K562 (cell line): ENCODE results near the gene CASTOR1. TPM values are rescaled to one million over a fixed set of nuclear protein-coding genes. Genes with fewer than 3 reads are reported as not detected.

Experiments used
- ATAC-seq: fragments of 200-7000 bp; cut with Tn5 transposase; 3 replicates; pipeline ENCODE4 v1.9.1; 2020; ENCODE audit warnings: moderate library complexity
- BruUV-seq: library from RNA; stranded (reverse); fragments of 400-500 nt; replicated peaks from 2 replicates; lab custom pipeline; 2021; lab: Mats Ljungman, UMichigan
- CTCF ChIA-PET: fragments of 300-600 bp; formaldehyde crosslinking; extraction: SDS; loops from one replicate; lab custom pipeline; 2021; ENCODE audit warnings: low intra/inter-chr PET ratio; lab: Yijun Ruan, JAX
- POLR2A ChIA-PET: fragments of 300-600, 350-650 bp; sonication (Branson Sonifier 250); formaldehyde crosslinking; extraction: SDS; loops from one replicate; lab custom pipeline; 2021; ENCODE audit warnings: antibody characterized with exemption, inconsistent platforms; lab: Yijun Ruan, JAX
- DNase-seq, 4 experiments: peaks; one replicate each; pipeline versions ENCODE4 v3.0.0 to v3.0.0-alpha.2; 2011 to 2018; ENCODE audit warnings: low spot score in 3 of 4, mixed read lengths in 3 of 4; ENCODE audit errors: extremely low read depth in 1 of 4
- FAIRE-seq: peaks from 2 replicates; lab custom pipeline; 2011; peaks lifted over from hg19 to GRCh38; lab: Jason Lieb, UNC
- H2AFZ ChIP-seq: 2 replicates; pipeline ENCODE4 v1.6.0; 2011; ENCODE audit warnings: low read depth, low read length, control low read depth, inconsistent platforms
- H3K27ac ChIP-seq: fragments of 200-600 bp; 3 replicates; pipeline ENCODE4 v1.8.0; 2011; ENCODE audit warnings: low read depth, mild to moderate bottlenecking, control low read depth, inconsistent platforms, low read length, moderate library complexity, mixed read lengths; ENCODE audit errors: extremely low read depth
- H3K27me3 ChIP-seq, 2 experiments: fragments of 300-600 bp in 1 of 2; 2 replicates in 1 of 2; 3 replicates in 1 of 2; pipeline versions ENCODE4 v1.6.0 to v1.8.0; 2011; ENCODE audit warnings: inconsistent platforms in 2 of 2, low read length in 2 of 2, mild to moderate bottlenecking in 1 of 2, mixed read lengths in 1 of 2, moderate library complexity in 1 of 2; ENCODE audit not compliant: control insufficient read depth in 2 of 2, insufficient read depth in 2 of 2
- H3K36me3 ChIP-seq: fragments of 300-600 bp; 3 replicates; pipeline ENCODE4 v1.8.0; 2011; ENCODE audit warnings: mild to moderate bottlenecking, low read length, inconsistent platforms; ENCODE audit not compliant: control insufficient read depth, insufficient read depth
- H3K4me1 ChIP-seq, 2 experiments: fragments of 200-600 bp in 1 of 2; replicated peaks in 1 of 2; 2 replicates in 1 of 2; 3 replicates in 1 of 2; pipeline versions ENCODE4 v1.5.1 to v1.8.0; 2011; ENCODE audit warnings: inconsistent platforms in 2 of 2, low read length in 2 of 2, mild to moderate bottlenecking in 1 of 2, mixed read lengths in 1 of 2, moderate library complexity in 1 of 2; ENCODE audit not compliant: control insufficient read depth in 2 of 2, insufficient read depth in 2 of 2
- H3K4me2 ChIP-seq: 2 replicates; pipeline ENCODE4 v1.6.1; 2011; ENCODE audit warnings: low read length, control low read depth, inconsistent platforms, mixed read lengths; ENCODE audit not compliant: insufficient read depth
- H3K4me3 ChIP-seq: fragments of 200-600 bp; sonication (generic), shearing (Covaris generic); 2 replicates; pipeline ENCODE4 v1.5.1; 2016; ENCODE audit warnings: control low read depth, inconsistent platforms
- H3K79me2 ChIP-seq: fragments of 200-600 bp; 3 replicates; pipeline ENCODE4 v1.8.0; 2011; ENCODE audit warnings: low read length, inconsistent platforms; ENCODE audit not compliant: control insufficient read depth, insufficient read depth
- H3K9ac ChIP-seq, 2 experiments: 2 replicates each; pipeline versions ENCODE4 v1.6.0 to v1.6.1; 2011; ENCODE audit warnings: low read depth in 2 of 2, low read length in 2 of 2, control low read depth in 1 of 2, inconsistent platforms in 1 of 2, mild to moderate bottlenecking in 1 of 2, mixed read lengths in 1 of 2; ENCODE audit not compliant: insufficient read depth in 1 of 2
- H3K9me1 ChIP-seq: one replicate; pipeline ENCODE4 v1.6.0; 2011; ENCODE audit warnings: inconsistent platforms, mild to moderate bottlenecking, low read length, moderate library complexity; ENCODE audit not compliant: control insufficient read depth, insufficient read depth
- H3K9me3 ChIP-seq: replicated peaks from 2 replicates; pipeline ENCODE4 v1.5.1; 2011; ENCODE audit warnings: low read depth, low read length, inconsistent platforms; ENCODE audit not compliant: control insufficient read depth, insufficient read depth
- H4K20me1 ChIP-seq: replicated peaks from 2 replicates; pipeline ENCODE4 v1.6.1; 2011; ENCODE audit warnings: low read length, inconsistent platforms, mixed read lengths; ENCODE audit not compliant: control insufficient read depth, insufficient read depth
- E2F8 ChIP-seq: fragments of 450-650 bp; IDR thresholded peaks from 2 replicates; pipeline ENCODE4 v1.7.1; 2018; ENCODE audit warnings: mild to moderate bottlenecking, low read depth; ENCODE audit not compliant: partially characterized antibody
- EP400 ChIP-seq: fragments of 450-650 bp; IDR thresholded peaks from 2 replicates; pipeline ENCODE4 v1.6.1; 2017; ENCODE audit warnings: antibody characterized with exemption, mild to moderate bottlenecking, moderate library complexity
- GATA2 ChIP-seq: sonication (generic); formaldehyde crosslinking; IDR thresholded peaks from 2 replicates; pipeline ENCODE4 v1.4.0; 2020; ENCODE audit warnings: mild to moderate bottlenecking, missing genetic modification reagents
- KLF16 ChIP-seq: IDR thresholded peaks from 2 replicates; pipeline ENCODE4 v1.6.1; 2016; ENCODE audit warnings: antibody characterized with exemption
- NFRKB ChIP-seq: fragments of 450-650 bp; IDR thresholded peaks from 2 replicates; pipeline ENCODE4 v1.6.1; 2016; ENCODE audit warnings: low read depth
- PHF8 ChIP-seq: fragments of 200-600 bp; sonication (generic); IDR thresholded peaks from 2 replicates; pipeline ENCODE4 v1.6.1; 2012; ENCODE audit warnings: mixed run types, mild to moderate bottlenecking, inconsistent platforms, low read length, moderate library complexity, borderline replicate concordance
- THAP7 ChIP-seq: fragments of 250-450 bp; sonication (Bioruptor Pico); IDR thresholded peaks from 2 replicates; pipeline ENCODE4 v1.5.0; 2021
- UBTF ChIP-seq, 2 experiments: IDR thresholded peaks; 2 replicates each; pipeline ENCODE4 v1.6.1; 2012; ENCODE audit warnings: improper control_type of control experiment in 2 of 2, low read depth in 2 of 2, low read length in 2 of 2, borderline replicate concordance in 1 of 2
- ZFPM2 ChIP-seq: fragments of 250-450 bp; sonication (Bioruptor Pico); IDR thresholded peaks from 2 replicates; pipeline ENCODE4 v1.5.1; 2022; ENCODE audit warnings: mild to moderate bottlenecking
- ZNF143 ChIP-seq: sonication (generic); formaldehyde crosslinking; IDR thresholded peaks from 2 replicates; pipeline ENCODE4 v1.9.0; 2022; ENCODE audit warnings: mild to moderate bottlenecking, missing genetic modification reagents
- ZNF740 ChIP-seq, 3 experiments: fragments of 200-800 bp in 1 of 3; sonication (Bioruptor generic) in 1 of 3; sonication (generic) in 1 of 3; formaldehyde crosslinking in 1 of 3; IDR thresholded peaks; 2 replicates each; pipeline versions ENCODE4 v1.6.1 to v1.8.0; 2016 to 2022; ENCODE audit warnings: mild to moderate bottlenecking in 2 of 3, missing compliant biosample characterization in 2 of 3, missing genetic modification characterization in 2 of 3, missing genetic modification reagents in 1 of 3
- ZNF764 ChIP-seq: fragments of 250-450 bp; sonication (Bioruptor Pico); IDR thresholded peaks from 2 replicates; pipeline ENCODE4 v1.4.0; 2020; ENCODE audit warnings: low read depth, mild to moderate bottlenecking, moderate library complexity
- WGBS: fragments of 100-300 bp; shearing (Covaris generic); methylation state at CpG from one replicate; pipeline ENCODE4 v1.1.6; 2016; ENCODE audit warnings: low coverage, mixed read lengths; ENCODE audit not compliant: insufficient coverage; ENCODE audit errors: missing lambda C conversion rate; 5-methylcytosine and 5-hydroxymethylcytosine counted together
- in situ Hi-C: fragments of 300-500 bp; cut with MboI; formaldehyde crosslinking; loops from 4 replicates; pipeline ENCODE4 v1.15.0; 2018; ENCODE audit warnings: inconsistent platforms, mixed read lengths
- intact Hi-C: fragments of 100-400 bp; cut with micrococcal nuclease; formaldehyde crosslinking; loops from 2 replicates; pipeline ENCODE4 v1.14.2; 2022
- polyA plus RNA-seq, 8 experiments: library from polyadenylated mRNA; depleted of rRNA in 4 of 8; stranded (reverse) in 5 of 8; unstranded in 3 of 8; fragments of >200 nt; fragmentation: Nextera tagmentation in 2 of 8; fragmentation: Illumina TruSeq in 1 of 8; extraction: Ambion mirVana in 2 of 8; extraction: Trizol in 1 of 8; gene quantifications; 2 replicates each; pipeline versions ENCODE4 v1.2.1 to v1.2.3, GENCODE V29; 2011 to 2014; ENCODE audit warnings: inconsistent platforms in 1 of 8, missing spikeins in 1 of 8
- total RNA-seq, 7 experiments: library from RNA; depleted of rRNA in 6 of 7; stranded (reverse); fragments of >200 nt in 6 of 7; fragmentation: Illumina TruSeq in 2 of 7; extraction: Trizol in 2 of 7; gene quantifications; 2 replicates each; pipeline versions ENCODE4 v1.2.1 to v1.2.3, GENCODE V29; 2011 to 2021; ENCODE audit warnings: low replicate concordance in 1 of 7

The CASTOR1 gene
- total and polyA plus RNA-seq, 9 of the 15 experiments (the other 6 are each of a cell fraction or from before 2014, with no cell fraction given): 0.35 to 2.6 (median 1.1) TPM

GRCh38 chr22:30296833-30297232 lies 7.5 kb upstream of the CASTOR1 start (continued):
- TF ChIP-seq E2F8 (no peak), UBTF (IDR thresholded peaks at IDR 0.05; ENCODE audit: borderline replicate concordance in 1 of 2, low read depth in 2 of 2, low read length in 2 of 2) (no peak)

GRCh38 chr22:30296324-30296723 lies 7.0 kb upstream of the CASTOR1 start:
- Histone ChIP-seq H3K9ac (no peak overlapping the region), H3K4me1 (0 out of 5 replicates have a peak, but pooled peaks cover 0 to 2% of the 10 kb centered on the region in 2 experiments), H3K4me2 (no peak overlapping the region), H4K20me1 (no peaks in the 10 kb centered on the region), H3K27ac (no peak overlapping the region), H3K27me3 (no peaks in the 10 kb centered on the region), H3K79me2 (no peaks in the 10 kb centered on the region), H3K4me3 (no peak overlapping the region), H2AFZ (no peak overlapping the region), H3K9me1 (no peaks in the 10 kb centered on the region), H3K9me3 (no peaks in the 10 kb centered on the region), H3K36me3 (peaks cover 18% of the 10 kb centered on the region; the same call in 1 of the 3 replicates)
- in situ Hi-C loops: no loop called here
- 62% methylated on average over 4 of the region's 4 CpGs for WGBS
- ATAC-seq (no peak), DNase-seq (no peak), FAIRE-seq (no peak)
- intact Hi-C loops: no loop called here
- BruUV-seq: no TSS peak
- ChIA-PET POLR2A (interaction anchor here (1.0 to 1.2 kb wide), 2 partner anchors 14 to 15 kb away, joined by 3 to 4 read pairs; no protein-coding TSS in a partner anchor), CTCF (no interaction called here)
- TF ChIP-seq NFRKB: no peak
- TF ChIP-seq ZNF764 (CRISPR knock-in tag): no peak
- no peak for TF ChIP-seq THAP7
- no peak for TF ChIP-seq ZNF143 (CRISPR knock-in tag)
- TF ChIP-seq GATA2 (CRISPR knock-in tag): no peak
- no peak for TF ChIP-seq KLF16
- no peak for TF ChIP-seq ZFPM2 (CRISPR knock-in tag)
- TF ChIP-seq EP400: no peak
- no peak for TF ChIP-seq ZNF740 (CRISPR knock-in tag; IDR thresholded peaks at IDR 0.05)
- no peak for TF ChIP-seq ZNF740 (tag; IDR thresholded peaks at IDR 0.05)
- TF ChIP-seq PHF8: no peak
